ENCODE results near the gene ZNF365.

- TF ChIP-seq ESRRA (CRISPR knock-in tag; IDR thresholded peaks at IDR 0.05; ENCODE audit: borderline replicate concordance): no peak
- no peak for TF ChIP-seq ZNF232 (CRISPR knock-in tag; IDR thresholded peaks at IDR 0.05)
- TF ChIP-seq CTCF (IDR thresholded peaks at IDR 0.05): no peak
- no peak for TF ChIP-seq SP1 (CRISPR knock-in tag; conservative IDR thresholded peaks at IDR 0.05)
- TF ChIP-seq, protein P1, sequence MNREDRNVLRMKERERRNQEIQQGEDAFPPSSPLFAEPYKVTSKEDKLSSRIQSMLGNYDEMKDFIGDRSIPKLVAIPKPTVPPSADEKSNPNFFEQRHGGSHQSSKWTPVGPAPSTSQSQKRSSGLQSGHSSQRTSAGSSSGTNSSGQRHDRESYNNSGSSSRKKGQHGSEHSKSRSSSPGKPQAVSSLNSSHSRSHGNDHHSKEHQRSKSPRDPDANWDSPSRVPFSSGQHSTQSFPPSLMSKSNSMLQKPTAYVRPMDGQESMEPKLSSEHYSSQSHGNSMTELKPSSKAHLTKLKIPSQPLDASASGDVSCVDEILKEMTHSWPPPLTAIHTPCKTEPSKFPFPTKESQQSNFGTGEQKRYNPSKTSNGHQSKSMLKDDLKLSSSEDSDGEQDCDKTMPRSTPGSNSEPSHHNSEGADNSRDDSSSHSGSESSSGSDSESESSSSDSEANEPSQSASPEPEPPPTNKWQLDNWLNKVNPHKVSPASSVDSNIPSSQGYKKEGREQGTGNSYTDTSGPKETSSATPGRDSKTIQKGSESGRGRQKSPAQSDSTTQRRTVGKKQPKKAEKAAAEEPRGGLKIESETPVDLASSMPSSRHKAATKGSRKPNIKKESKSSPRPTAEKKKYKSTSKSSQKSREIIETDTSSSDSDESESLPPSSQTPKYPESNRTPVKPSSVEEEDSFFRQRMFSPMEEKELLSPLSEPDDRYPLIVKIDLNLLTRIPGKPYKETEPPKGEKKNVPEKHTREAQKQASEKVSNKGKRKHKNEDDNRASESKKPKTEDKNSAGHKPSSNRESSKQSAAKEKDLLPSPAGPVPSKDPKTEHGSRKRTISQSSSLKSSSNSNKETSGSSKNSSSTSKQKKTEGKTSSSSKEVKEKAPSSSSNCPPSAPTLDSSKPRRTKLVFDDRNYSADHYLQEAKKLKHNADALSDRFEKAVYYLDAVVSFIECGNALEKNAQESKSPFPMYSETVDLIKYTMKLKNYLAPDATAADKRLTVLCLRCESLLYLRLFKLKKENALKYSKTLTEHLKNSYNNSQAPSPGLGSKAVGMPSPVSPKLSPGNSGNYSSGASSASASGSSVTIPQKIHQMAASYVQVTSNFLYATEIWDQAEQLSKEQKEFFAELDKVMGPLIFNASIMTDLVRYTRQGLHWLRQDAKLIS (CRISPR knock-in tag; IDR thresholded peaks at IDR 0.05; ENCODE audit: borderline replicate concordance): no peak
Measured at GRCh38 chr10:62381385-62382102, 7.4 kb downstream of the ZNF365 start.

Data from WTC11 (cell line).